H4 (cell line): ENCODE results near the gene PMIS2. TPM values are rescaled to one million over a fixed set of nuclear protein-coding genes. Genes with fewer than 3 reads are reported as not detected.

Experiments
- DNase-seq: peaks from one replicate; pipeline ENCODE4 v3.0.0-alpha.2; 2015; ENCODE audit warnings: low spot score
- total RNA-seq: library from RNA; depleted of rRNA; stranded (reverse); fragments of >200 nt; shearing (Covaris generic); gene quantifications from 2 replicates; pipeline ENCODE4 v1.2.3, GENCODE V29; 2014; rRNA removed

Gene PMIS2
- total RNA-seq, result not detected in 2 replicates

GRCh38 chr19:35585848-35586247 lies at the start of gene PMIS2:
TSS of gene PMIS2 (plus strand) at chr19:35586173. CDS start at chr19:35586260, 87 bp downstream.
- DNase-seq, result no peak

GRCh38 chr19:35539314-35539713 lies 46.7 kb upstream of the PMIS2 start:
- no peak for DNase-seq

GRCh38 chr19:35539850-35540249 lies 46.1 kb upstream of the PMIS2 start:
- no peak for DNase-seq

GRCh38 chr19:35540356-35540927 lies 45.5 kb upstream of the PMIS2 start:
- no peak for DNase-seq

- DNase-seq, result no peak
Measured at GRCh38 chr19:35542209-35542608, 43.8 kb upstream of the PMIS2 start.

DNA sequence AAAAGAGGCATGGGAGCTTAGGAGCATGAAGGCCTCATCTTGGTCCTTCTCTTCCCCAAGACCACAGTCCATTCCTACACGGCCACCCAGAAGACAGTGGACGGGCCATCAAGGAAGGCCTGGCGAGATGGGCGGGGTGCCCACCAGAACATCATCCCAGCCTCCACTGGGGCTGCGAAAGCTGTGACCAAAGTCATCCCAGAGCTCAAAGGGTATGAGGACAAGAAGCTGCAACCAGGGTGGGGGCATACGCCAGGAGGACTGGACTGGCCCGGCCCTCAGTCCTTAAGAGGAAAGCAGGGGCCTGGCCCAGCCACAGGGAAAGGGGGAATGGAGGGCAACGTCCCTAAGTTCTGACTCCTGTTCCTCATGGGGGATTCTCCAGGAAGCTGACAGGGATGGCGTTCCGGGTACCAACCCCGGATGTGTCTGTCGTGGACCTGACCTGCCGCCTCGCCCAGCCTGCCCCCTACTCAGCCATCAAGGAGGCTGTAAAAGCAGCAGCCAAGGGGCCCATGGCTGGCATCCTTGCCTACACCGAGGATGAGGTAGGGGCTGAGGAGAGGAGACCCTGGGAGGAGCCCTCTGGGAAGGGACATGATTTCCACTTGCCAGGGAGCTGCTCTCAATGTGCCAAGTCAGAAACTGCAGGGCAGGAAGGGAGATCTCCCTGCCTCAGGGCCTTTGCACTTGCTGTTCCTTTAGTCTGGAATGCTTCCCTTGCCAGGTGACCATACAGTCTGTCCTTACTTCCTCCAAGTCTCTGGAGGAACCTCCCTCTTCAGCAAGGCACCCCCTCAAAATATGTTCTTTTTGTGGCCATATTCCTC lies 42.5 kb upstream of the PMIS2 start:
- no peak for DNase-seq

DNA sequence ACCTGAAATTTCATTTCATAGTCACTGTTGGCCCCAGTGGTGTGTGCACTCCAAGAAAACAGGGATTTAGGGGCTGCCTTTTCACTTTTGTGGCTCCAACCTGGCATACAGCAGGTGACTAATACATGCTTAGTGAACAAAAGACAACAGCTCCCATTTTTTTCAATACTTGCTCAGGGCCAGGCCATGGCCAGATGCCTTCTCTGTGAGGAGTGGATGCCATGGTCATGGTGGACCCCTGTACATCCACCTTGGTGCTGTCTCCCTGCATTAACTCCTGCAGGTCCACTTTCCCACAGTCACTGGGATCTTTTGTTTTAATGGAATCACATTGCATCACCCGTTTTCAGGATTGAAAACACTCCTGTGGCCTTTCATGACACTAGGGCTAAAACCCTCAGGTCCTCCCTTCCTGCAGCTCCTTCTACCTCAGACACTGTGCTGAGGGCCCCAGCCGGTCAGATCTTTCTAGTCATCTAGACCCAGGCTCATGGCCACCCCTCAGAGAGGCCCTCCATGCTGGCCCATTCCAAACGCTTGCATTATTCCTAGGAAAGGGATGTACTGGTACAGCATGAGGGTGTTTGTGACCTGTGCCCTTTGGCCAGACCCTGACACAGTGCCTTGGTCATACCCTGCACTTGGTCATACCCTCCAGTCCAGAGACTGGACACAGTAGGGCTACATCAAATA lies 41.7 kb upstream of the PMIS2 start:
- DNase-seq, result no peak

- peak; percentile 93 for DNase-seq
Measured at GRCh38 chr19:35545001-35545854, 40.7 kb upstream of the PMIS2 start, which contains the start of gene TMEM147. TSS of gene TMEM147 (plus strand) at chr19:35545626. CDS start at chr19:35545740, 114 bp downstream.

- no peak for DNase-seq
Measured at GRCh38 chr19:35545855-35546381, 40.1 kb upstream of the PMIS2 start.

DNA sequence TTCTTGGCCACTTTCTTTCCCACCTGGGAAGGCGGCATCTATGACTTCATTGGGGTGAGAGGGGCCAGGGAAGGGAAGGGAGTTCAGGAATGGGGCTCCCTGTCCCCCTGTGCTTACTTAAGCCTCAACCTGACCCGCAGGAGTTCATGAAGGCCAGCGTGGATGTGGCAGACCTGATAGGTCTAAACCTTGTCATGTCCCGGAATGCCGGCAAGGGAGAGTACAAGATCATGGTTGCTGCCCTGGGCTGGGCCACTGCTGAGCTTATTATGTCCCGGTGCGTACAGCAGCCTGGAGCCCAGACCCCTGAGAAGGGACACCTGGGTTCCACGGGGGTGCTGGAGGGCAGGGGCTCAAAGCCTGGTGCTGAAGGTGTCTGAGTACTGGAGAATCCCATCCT lies 39.4 kb upstream of the PMIS2 start:
- no peak for DNase-seq

- peak; percentile 84 for DNase-seq
Measured at GRCh38 chr19:35549174-35549788, 36.7 kb upstream of the PMIS2 start.

- DNase-seq, result no peak
Measured at GRCh38 chr19:35549879-35550523, 36.0 kb upstream of the PMIS2 start.

GRCh38 chr19:35551091-35551810 lies 34.7 kb upstream of the PMIS2 start:
- no peak for DNase-seq

GRCh38 chr19:35552534-35553384 lies 33.2 kb upstream of the PMIS2 start:
- no peak for DNase-seq

DNA sequence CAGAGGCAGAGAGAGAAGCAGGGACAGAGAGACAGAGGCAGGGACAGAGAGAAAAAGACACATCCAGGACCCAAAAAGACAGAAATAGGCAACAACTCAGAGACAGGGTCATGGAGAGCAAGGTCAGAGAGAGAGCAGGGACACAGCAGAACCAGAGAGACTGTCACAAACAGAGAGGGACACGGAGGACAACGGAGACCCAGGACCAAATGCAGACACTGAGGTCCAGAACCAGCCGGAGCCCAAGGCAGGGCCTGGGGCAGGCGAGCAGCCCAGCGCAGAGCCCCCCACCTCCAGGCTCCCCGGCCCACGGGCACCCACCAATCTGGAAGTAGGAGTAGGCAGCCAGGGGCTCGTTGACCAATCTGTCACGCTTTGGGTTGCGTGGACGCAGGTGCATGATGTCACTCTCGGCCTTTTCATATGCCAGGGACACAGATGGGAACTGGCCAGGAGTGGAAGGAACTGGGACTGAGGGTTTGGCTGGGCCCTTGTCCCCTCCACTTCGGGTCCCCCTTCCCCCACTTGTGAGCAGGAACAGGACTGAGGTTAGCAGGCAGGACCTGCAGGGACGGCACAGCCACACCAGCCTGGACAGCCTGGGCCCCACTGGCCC lies 32.5 kb upstream of the PMIS2 start:
- no peak for DNase-seq

DNA sequence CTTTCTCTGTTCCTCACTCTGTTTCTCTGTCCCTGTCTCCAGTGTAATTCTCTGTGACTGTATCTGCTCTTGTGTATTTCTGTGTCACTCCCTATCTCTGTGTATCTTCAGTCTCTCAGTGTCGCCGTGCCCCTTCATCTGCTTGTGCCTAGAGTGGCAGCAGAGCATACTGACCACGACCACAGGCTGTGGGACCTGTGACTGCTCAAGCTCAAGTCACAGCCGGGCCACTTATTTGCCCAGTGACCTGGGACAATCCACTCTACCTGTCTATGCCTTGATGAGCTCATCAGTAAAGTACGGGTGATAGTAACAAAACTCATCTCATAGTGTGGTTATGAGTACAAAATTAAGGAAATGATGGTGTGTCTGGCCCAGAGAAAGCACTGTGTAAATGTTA lies 31.9 kb upstream of the PMIS2 start:
- DNase-seq, result no peak

DNA sequence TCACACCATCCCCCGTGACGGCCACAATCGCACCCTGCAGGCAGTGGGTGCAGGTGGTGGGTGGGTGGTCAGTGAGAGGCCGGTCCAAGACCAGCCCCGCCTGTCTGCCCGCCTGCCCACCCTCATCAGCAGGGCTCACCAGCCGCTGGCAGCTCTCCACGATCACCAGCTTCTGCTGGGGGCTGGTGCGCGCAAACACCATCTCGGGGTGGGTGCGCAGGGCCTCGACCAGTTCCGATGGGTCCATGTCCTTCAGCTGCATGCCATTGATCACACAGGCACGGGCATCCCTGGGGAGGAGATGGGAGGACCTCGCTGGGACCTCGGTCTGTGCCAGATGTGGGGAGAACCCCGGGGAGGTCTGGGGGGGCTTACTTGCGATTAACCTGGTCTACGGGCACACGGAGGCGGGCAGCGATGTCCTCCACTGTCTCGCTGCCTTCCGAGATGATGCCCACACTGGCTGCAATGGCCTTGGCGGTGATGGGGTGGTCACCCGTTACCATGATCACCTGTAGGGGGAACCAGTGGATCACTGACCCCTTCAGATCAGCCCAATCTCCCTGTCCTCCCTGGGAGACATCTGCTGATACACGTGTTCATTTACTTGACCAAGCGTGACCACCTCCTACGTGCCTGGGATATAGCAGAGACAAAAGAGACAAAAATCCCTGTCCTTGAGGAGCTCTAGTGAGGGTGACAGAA lies 30.5 kb upstream of the PMIS2 start:
- peak; percentile 58 for DNase-seq
